EL (cell line): ENCODE data around the gene SPAG8.

Experiments
- DNase-seq: peaks from one replicate; pipeline ENCODE4 v3.0.0-alpha.2; 2016

Gene SPAG8

GRCh38 chr9:35808433-35808832 is 3.6 kb downstream of the SPAG8 start:
- DNase-seq = no peak

DNA sequence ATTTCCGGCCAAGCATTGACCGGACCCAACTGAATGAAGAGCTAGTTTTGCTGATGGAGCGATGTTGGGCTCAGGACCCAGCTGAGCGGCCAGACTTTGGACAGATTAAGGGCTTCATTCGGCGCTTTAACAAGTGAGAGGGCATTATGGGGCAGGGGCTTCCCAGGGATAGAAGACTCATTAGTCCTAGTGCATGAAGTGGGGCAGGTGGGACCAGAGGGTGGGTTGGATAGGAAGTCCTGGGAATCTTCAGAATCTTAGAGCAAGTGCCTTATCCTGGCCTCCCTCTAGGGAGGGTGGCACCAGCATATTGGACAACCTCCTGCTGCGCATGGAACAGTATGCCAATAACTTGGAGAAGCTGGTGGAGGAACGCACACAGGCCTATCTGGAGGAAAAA is 6.0 kb downstream of the SPAG8 start:
- no peak for DNase-seq

GRCh38 chr9:35801328-35802128 is 10.5 kb downstream of the SPAG8 start:
- no peak for DNase-seq

DNA sequence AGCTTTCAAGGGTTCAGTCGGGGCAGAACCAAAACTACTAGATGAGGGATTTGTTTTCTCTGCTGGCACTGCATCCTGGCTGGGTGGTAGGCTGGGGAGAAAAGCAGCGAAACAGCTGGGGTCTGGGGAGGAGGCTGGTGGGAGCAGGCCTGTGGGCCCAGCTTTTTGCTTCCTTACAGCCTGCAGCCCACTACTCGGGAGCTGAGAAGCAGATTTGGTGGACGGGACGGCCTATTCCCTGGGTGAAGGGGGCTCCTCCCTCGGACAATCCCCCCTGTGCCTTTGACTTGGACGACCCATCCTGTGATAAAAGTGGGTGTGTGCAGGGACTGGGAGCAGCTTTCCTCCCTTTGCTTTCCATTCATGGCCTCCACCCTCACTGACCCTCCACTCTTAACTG is 11.5 kb downstream of the SPAG8 start:
- DNase-seq = no peak

GRCh38 chr9:35798658-35799374 is 13.2 kb downstream of the SPAG8 start:
- DNase-seq = peak; percentile 77

GRCh38 chr9:35797311-35798109 is 14.6 kb downstream of the SPAG8 start:
- DNase-seq = no peak

DNA sequence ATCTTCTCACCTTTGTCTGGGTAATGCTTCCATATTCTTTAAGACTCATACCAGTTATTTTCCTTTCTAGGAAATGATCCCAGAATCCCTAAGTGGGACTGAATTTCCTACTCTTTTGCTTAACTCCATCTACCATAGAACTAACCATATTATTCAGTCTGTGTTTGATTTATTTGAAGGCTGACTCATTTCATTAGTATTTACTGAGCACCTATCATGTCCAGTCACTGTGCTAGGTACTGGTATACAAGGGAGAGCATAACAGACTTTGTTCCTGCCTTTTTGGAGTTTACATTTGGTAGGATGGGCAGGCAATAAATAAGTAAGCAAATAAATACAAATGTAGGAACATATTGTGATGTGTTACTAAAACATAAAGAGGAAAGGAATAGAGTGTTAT is 16.4 kb downstream of the SPAG8 start:
- no peak for DNase-seq

- no peak for DNase-seq
These were observed 18.6 kb downstream of the SPAG8 start for GRCh38 chr9:35793461-35793860.

GRCh38 chr9:35792826-35793225 is 19.2 kb downstream of the SPAG8 start:
- no peak for DNase-seq

GRCh38 chr9:35792024-35792813 is 19.8 kb downstream of the SPAG8 start:
- no peak for DNase-seq

- peak; percentile 49 for DNase-seq
These were observed 20.7 kb downstream of the SPAG8 start, which contains the start of gene NPR2 for GRCh38 chr9:35791297-35791921. NPR2 (plus strand) TSS chr9:35791591; CDS start chr9:35792409, 818 bp downstream.

DNA sequence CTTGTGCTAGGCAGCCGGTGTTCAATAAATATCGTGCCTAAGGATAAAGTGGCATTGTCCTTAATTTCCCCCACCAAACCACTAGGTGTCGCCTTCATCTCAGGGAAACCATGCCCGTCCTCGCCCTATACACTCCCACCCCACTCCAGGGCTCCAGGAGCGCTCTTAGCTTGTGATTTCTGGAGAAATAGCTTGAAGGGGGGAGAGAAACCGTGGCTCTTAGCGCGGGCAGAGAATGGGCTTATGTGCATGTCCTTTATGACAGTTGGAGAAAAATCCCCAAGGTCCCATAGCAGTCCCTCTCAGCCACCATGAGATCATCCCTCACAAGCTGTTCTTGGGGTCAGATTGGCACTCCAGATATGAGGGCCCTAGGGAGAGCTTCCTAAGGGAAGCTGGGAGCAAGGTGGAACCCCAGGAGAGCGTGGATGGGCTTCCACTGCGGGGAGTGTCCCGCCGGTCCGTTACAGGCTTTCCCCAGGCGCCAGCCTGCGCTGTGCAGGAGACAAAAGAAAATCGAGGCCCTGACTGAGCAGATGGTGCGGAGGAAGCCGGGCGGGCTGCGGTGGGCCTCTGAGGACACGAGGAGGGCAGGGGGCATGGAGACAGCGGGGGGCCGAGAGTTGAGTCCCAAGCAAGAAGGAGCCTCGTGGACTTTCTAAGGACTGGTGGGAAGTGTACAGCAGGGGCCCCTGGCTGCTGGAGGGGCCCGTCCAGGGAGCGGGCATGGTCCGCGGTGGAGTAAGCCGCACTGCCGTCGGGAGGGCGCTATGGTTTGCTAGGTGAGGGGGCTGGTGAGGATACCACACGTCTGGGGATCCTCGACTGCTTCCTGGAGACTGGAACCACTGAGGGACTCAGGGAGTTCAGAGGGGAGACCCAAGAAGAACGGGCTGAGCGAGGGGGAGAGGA is 21.4 kb downstream of the SPAG8 start:
- DNase-seq = peak; percentile 87

- no peak for DNase-seq
These were observed 22.1 kb downstream of the SPAG8 start for GRCh38 chr9:35790025-35790384.

- no peak for DNase-seq
These were observed 22.5 kb downstream of the SPAG8 start for GRCh38 chr9:35789541-35789940.

- DNase-seq = no peak
These were observed 28.6 kb downstream of the SPAG8 start for GRCh38 chr9:35783418-35783817.

DNA sequence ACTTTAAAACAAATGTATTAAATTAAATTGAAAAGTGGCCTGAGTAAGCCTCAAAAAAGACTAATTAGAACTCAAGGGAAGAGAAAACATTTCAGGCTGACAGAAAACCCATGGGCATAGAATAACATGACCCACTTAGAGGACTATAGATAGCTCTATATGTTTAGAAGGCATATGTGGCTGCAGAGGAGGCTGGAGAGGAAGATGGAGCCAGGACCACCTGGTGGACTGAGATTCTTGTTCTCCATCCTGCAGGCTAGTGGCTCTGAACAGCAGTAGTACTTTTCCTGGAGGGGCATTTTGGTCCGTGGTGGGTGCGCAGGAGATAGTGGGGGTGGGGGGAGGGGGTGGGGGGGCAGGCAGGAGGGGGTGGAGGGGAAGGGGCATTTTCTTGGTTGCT is 31.0 kb downstream of the SPAG8 start:
- DNase-seq = no peak

- no peak for DNase-seq
These were observed 33.6 kb downstream of the SPAG8 start for GRCh38 chr9:35778496-35778895.

DNA sequence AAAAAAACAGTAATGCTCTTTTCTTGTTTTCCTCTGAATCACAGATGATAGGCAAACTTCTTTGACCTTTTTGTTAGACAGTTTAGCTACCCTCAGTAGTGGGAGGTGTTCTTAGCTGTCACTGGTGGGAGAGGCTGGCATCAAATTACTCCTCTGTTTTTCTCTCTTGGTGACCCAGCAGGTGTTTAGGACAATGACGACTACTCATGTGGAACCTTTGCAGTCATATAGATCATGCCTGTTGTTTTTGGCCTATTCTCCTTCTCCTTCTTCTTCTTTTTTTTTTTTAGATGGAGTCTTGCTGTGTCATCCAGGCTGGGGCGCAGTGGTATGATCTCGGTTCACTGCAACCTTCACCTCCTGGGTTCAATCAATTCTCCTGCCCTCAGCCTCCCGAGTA is 36.0 kb downstream of the SPAG8 start:
- no peak for DNase-seq

DNA sequence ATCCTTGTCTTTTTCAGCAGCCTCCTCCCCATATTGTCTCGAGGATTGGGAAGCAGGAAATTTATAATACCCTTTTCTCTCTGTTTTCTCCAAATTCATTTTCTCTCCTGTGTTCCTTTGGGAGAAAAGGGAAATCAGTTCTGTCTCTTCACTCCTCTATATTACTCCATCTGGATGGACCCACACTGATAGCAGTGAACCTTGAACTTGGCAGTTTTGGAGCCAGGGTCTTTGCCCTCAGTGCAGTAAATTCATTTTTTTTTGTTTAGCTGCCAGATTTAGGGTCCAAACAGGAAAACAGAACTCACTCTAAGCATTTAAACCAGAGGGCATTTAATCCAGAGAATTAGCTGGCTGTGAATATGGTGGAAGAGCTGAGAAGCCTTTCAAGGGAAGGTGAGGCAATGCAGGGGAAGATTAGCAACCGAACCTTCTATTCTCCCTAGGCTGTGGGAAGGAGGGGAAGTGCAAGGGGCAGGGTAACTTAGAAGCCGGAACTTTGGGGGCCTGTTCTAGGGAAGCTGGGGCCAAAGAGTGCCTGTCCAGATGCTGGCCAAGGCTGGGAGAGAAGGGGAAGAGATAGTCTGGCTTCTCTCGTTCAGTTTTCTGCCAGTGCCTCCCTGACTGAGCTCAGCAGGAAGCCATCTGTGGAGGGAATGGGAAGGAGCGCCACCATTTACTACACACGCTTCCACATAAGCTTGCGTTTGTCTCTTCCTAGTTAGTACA is 37.0 kb downstream of the SPAG8 start:
- DNase-seq = no peak

DNA sequence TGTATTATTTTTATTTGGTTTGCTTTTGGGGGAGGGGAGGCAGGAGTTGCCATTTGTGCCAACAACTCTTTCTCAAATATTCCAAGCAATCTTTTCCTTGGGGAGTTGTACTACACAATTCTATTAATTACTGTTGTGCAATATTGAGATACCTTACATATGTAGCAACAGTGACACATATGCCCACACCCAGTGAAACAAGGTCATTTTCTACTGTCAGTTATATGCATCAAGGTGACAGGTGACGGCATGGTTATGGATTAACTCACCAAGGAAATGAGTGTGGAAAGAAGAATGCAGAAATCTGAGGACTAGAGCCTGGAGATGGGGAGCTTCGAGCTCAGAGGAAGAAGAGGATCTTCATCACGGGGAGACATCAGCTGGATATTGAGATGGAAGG is 40.1 kb downstream of the SPAG8 start:
- DNase-seq = no peak
